Fibroblast of skin of scalp (primary cell): ENCODE results near the gene N4BP2L2. TPM values are rescaled to one million over a fixed set of nuclear protein-coding genes. Genes with fewer than 3 reads are reported as not detected.
"Not testable (repeated sequence)": the region's sequence is repeated elsewhere in the genome, so short reads cannot be mapped to it uniquely, and the experiment has no call there.

Experiments
- DNase-seq: peaks from one replicate; pipeline ENCODE4 v3.0.0-alpha.2; 2013
- polyA plus RNA-seq, 2 experiments: library from polyadenylated mRNA; unstranded; fragments of 120-200 nt; gene quantifications; one replicate each; pipeline ENCODE4 v1.2.1, GENCODE V29; 2013; ENCODE audit not compliant: insufficient read length in 2 of 2

Gene N4BP2L2
- 64.4 TPM for polyA plus RNA-seq (2013, experiment 1 of 2; ENCODE audit: insufficient read length)
- 62.1 TPM for polyA plus RNA-seq (2013, experiment 2 of 2; ENCODE audit: insufficient read length)

DNA sequence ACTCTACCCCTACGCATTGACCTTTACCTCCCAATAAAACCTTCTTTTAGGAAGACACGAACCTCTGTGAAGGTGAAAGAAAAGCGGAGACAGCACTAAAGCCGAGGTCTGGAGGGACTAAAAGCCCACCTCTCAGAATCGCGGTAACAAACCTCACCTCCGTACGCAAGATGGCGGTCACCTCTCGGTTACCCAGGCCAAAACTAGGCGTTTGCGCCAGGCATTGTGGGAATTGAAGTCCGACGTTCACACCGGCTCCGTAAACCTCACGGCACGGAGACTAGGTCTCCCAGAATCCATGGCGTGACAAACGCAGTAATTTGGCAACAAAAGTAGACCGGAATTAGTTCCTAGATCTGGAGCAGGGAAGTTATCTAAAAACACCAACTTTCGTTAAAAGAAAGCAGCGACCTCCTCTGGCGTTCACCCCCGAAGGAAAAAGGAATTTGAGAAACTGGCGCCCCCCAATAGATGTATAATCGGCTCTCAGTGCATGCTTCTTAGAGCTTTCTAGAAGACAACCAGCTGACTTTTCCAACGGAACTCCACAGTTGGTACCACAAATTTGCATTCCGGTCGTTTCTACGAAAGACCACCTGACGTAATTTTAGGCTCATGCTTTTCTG lies at the start of gene N4BP2L2:
N4BP2L2 (minus strand) TSS at position 175 of the 626 bp plus-strand sequence. CDS start 1,768 bp downstream, outside the sequence.
- peak; percentile 99 for DNase-seq

DNA sequence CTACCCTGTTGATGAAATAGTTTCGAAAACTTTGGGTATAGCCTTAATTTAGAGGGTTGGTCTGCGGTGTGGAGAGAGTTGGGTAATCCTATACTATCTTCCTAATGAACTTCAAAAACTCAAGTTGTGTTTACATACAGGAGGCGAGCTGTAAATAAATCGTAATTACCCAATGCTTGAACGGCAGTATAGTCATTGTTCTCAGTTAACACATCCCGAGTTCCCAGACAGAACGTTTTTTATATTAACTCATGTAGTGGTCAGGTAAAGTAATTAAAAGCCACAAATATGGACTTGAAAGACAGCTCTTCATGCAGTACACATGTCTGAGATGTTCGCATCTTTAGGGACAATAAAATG lies 49.2 kb upstream of the N4BP2L2 start:
- no peak for DNase-seq

DNA sequence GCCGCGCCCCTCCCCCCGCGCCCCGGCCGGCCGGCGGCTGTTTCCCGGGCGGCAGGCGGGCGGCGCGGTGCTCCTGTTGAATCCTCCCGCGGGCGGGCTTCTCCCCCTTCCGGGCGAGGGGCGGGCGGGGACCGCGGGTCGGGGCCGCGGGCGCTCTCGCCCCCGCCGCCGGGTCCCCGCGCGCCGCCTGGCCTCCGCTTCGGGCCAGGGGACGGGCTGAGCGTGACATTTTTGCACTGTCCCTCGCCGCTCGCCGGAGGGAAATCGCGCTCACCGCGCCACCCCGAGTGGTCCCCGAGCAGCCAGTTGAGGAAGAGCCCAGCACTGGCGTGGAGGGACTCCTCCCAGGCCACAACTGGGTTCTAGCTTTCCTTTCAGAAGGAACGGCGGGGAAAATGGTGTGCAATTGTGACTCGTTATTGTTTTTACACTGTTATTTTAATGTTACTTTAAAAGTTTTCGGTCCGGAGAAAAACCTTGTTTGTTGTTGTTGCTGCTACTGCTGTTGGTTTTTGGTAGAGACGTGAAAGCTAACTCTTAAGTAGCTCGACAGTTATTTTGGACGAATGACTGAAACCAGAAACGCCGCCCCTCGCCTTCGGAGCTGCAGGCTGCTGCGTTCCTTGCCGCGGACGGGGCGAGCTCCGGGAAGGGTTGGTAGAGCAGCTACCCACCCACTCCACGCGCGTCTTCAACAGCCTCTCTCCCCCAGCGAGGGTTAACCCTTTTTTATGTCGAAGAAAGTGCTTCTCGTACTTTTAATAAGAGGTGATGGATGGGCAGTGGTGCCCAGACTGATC lies 48.6 kb upstream of the N4BP2L2 start:
- DNase-seq: peak; percentile 66

DNA sequence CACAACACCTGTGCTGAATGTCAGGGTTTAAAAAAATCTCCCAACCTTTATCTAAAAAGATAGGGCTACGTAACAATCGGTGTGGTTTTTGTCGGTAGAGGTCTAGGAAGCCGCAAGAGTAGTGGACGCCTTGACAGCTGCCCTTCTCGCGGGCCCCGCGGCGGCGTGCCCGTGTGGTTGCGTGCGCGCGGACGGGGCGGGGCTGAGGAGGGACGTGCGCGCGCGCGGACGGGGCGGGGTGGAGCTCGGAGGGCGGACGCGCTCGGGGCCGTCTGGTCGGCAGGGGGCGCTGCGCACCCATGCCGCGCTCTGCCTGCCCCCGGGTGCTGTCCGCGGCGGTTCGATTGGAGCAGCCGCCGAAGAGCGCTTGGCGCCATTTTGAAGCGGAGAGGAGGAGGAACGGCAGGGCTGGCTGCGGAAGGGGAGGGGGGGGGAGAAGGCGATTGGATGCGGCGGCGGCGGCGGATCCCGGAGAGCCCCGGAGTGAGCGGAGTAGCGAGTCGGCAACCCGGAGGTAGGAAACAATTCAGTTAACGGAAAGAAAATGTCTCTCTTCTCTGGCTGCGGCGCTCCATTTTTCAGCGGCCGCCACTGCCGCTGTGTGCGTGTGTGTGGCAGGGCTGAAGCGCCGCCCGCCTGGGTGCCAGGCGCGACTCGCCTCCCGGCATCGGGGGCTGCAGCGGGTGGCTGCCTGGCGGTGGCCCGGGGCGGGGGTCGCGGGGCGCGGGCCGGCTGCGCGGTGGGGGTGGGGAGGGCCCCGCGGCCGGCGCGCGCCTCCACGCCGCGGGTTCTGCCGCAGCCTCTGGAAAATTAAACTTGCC lies 47.7 kb upstream of the N4BP2L2 start, which contains the start of gene PDS5B:
PDS5B (plus strand) TSS at position 373 of the 821 bp plus-strand sequence. CDS start 62,321 bp downstream, outside the sequence.
- peak; percentile 97 for DNase-seq

- DNase-seq: peak; percentile 32
Measured at GRCh38 chr13:32585550-32586079, 47.0 kb upstream of the N4BP2L2 start.

GRCh38 chr13:32582991-32583390 lies 44.4 kb upstream of the N4BP2L2 start:
- no peak for DNase-seq

- no peak for DNase-seq
Measured at GRCh38 chr13:32582281-32582680, 43.7 kb upstream of the N4BP2L2 start.

DNA sequence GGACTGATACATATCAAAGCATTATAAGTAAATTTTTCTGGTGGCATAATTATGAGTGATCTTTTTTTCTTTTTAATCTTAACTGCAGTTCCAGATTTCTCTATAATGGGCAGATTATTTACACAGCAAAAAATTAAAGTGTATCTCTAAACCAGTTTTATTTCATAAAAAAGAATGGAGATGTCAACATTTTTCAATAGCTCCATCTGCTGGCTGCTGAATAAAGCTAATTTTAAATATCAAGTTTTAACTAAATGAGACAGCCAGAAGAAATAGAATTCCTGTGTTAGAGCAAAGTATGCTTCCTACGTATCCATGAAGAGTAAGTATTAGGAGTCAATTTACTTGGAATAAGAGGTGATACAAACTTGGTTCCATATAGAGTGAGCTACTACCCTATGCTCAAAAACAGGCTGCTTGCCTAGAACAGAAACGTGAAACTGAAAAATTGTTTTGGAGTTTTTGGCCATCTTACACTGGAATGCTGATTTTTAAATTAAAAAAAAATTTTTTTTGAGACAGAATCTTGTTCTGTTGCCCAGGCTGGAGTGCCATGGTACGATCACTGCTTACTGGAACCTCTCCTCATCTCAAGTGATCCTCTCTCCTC lies 42.7 kb upstream of the N4BP2L2 start:
- peak; percentile 38 for DNase-seq

DNA sequence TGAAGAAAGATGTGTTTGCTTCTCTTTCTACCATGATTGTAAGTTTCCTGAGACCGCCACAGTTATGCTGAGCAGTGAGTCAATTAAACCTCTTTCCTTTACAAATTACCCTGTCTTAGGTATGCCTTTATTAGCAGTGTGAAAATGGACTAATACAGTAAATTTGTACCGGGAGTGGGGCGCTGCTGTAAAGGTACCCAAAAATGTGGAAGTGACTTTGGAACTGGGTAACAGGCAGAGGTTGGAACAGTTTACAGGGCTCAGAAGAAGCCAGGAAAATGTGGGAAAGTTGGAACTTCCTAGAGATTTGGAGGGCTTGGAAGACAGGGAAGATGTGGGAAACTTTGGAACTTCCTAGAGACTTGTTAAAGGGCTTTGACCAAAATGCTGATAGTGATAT lies 38.4 kb upstream of the N4BP2L2 start:
- no peak for DNase-seq

DNA sequence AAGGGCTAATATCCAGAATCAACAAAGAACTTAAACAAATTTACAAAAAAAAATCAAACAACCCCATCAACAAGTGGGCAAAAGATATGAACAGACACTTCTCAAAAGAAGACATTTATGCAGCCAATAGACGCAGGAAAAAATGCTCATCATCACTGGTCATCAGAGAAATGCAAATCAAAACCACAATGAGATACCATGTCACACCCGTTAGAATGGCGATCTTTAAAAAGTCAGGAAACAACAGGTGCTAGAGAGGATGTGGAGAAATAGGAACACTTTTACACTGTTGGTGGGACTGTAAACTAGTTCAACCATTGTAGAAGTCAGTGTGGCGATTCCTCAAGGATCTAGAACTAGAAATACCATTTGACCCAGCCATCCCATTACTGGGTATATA lies 37.1 kb upstream of the N4BP2L2 start:
- DNase-seq: not testable (repeated sequence)

GRCh38 chr13:32560842-32561241 lies 22.2 kb upstream of the N4BP2L2 start:
- not testable (repeated sequence) for DNase-seq

GRCh38 chr13:32555613-32556012 lies 17.0 kb upstream of the N4BP2L2 start:
- no peak for DNase-seq

DNA sequence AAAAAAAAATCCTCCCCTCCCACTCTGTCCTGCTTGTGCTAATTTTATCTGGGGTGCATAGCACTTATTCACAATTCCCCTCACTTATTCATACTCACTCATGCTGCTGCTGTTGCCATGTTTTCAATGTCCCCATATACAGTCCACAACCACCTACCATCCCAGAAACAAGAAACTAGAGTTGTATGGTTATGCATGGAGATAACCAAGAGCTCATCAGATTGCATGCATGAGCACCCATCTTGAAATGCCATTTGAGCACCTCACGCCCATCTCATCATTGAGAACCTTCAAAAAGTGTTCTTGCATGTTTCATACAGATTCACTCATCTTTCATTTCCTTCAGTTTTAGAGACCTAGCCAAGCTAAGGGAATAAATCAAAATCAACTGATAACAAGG lies 15.1 kb upstream of the N4BP2L2 start:
- DNase-seq: no peak

GRCh38 chr13:32549788-32550187 lies 11.2 kb upstream of the N4BP2L2 start:
- DNase-seq: no peak

GRCh38 chr13:32548837-32549236 lies 10.2 kb upstream of the N4BP2L2 start:
- peak; percentile 13 for DNase-seq

- DNase-seq: no peak
Measured at GRCh38 chr13:32545083-32545482, 6.5 kb upstream of the N4BP2L2 start.

GRCh38 chr13:32542221-32542620 lies 3.6 kb upstream of the N4BP2L2 start:
- DNase-seq: no peak

DNA sequence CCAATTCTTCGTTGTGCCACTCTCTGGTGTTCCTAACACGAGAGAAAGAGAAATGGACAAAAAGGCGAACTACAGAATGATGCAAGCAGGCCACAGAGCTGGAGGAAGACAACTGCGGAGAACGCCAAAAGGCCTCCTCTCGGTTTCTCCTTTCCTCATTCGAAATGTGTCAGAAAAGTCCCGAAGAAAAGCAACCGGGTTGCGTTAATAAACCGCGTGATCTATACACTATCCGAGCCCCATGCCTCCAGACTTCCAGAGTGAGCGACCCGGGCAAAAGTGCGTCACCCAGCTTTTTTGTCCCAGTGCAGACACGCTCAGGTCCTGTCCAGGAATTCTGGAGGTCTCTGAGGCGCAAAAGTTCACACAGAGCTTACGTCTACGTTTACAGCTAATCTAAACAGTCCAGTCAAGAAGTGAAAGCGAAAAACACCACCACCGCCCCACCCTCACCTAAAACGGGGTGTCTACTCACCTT lies 413 bp downstream of the N4BP2L2 start:
- peak; percentile 39 for DNase-seq

GRCh38 chr13:32537580-32538142 lies 934 bp downstream of the N4BP2L2 start:
- no peak for DNase-seq

- DNase-seq: no peak
Measured at GRCh38 chr13:32535748-32536147, 2.8 kb downstream of the N4BP2L2 start.

DNA sequence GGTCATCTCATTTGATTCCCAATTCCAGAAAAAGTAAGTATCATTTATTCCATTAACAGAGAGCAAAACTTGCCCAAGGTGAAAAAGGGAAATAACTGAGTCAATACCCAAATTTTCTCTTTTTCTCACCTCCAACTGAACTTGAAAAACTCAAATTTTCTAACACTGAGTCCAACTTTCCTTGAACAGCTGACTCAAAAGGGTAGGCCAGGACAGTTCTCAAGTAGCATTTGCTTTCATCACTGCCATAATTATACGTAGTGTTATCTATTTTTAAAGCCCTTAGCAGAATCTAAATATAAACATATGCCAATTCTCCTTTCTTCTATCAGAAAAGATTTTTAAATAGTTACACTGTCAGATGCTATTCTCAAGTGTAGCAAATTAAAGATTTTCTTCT lies 3.5 kb downstream of the N4BP2L2 start:
- DNase-seq: no peak

DNA sequence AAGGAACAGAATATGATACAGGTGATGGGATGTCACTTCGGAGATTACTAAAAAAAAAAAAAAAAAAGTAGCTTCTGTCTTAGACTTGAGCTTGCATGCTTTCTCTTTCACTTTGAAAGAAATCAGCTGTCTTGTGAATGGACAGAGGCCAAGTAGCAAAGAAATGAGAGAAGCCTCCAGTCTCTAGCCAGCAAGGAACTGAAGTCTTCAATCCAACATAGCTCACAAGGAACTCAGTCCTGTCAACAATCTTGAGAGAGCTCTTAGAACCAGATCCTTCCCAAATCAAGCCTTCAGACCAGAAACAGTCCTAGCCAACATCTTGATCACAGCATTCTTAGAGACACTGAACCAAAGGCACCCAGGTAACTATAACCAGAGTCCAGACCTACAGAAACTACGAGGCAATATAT lies 7.7 kb downstream of the N4BP2L2 start:
- DNase-seq: peak; percentile 57
